ENCODE measurements around the gene GPN1.
"Not testable (repeated sequence)": the region's sequence is repeated elsewhere in the genome, so short reads cannot be mapped to it uniquely, and the experiment has no call there.

The GPN1 gene

DNA sequence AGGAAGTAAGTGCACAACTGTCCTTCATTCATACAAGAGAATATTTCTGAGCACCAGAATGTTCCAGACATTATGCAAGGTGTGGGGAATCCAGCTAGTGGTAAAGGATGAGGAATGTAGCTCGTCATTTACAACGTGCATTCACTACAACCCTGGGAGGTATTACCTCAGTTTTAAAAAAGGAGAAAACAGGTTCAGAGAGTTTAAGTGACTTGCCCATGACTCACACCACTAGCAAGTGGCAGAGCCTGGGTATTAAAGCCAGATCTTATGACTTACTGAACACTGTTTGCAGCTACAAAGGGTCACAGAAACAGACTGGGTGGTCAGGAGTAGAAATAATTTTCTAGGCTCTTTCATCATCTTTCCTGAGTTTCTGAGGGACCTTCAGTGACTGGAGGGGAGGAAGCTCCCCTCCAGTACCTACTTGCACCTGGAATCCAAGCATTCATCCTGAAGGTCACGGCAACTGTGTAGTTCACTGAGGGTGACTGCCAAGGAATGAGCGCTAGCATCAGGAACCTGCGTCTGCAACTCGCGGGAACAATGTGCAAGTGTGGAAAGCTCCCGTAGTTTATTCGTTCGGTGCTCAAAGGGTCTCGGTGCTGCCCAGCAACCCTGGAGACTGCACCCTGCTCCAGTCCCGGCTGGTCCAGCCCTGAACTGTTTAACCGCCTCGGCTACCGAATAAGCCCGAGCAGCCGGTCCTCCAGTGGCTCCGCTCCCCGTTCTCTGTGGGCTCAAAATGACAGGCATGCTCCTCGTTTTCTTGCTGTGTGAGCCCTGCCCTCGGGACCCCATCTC is 685 bp upstream of the GPN1 start:
- DNase-seq (ENCODE audit: low read depth): no peak

DNA sequence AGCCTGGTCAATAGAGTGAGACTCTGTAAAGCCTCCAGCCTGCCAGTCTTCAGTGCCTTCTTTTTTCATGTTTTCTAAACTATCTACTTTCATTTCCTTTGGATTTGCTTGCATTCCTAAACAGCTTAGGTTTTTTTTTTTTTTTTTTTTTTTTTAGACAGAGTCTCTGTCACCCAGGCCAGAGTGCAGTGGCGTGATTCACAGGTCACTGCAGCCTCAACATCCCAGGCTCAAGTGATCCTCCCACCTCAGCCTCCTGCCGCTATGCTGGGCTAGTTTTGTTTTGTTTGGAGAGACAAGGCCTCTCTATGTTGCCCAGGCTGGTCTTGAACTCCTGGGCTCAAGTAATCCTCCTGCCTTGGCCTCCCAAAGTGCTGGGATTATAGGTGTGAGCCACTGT is 1.4 kb downstream of the GPN1 start:
- DNase-seq (ENCODE audit: low read depth): not testable (repeated sequence)

DNA sequence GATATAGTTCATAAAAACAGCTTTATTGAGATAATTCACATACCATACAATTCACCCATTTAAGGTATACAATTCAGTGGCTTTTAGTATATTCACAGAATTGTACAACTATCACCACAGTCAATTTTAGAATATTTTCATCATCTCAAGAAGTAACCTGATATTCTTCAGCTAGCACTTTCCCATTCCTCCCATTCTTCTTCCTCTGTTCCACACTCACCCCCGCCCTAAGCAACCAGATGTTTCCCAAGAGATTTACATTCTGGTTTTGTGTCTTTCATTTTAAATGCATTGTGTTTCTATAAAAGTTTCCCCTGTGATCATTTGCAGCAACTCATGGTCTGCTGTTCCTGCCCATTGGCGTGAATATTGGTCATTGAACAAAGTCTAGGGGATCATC is 5.4 kb downstream of the GPN1 start:
- no peak for DNase-seq (ENCODE audit: low read depth)

DNA sequence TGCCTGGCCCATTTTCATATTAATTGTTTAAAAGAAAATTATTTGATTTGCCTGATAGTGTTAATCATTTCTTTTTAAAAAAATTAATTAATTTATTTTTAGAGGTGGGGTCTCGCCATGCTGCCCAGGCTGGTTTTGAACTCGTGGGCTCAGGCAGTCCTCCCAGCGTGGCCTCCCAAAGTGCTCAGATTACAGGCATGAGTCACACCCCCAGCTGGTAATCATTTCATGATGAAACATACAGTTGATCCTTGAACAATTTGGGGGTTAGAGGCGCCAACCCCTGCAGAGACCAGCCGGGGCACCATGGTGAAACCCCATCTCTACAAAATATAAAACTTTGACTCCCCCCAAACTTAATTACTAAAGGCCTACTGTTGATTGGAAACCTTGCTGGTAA is 7.9 kb downstream of the GPN1 start:
- DNase-seq (ENCODE audit: low read depth): no peak

DNA sequence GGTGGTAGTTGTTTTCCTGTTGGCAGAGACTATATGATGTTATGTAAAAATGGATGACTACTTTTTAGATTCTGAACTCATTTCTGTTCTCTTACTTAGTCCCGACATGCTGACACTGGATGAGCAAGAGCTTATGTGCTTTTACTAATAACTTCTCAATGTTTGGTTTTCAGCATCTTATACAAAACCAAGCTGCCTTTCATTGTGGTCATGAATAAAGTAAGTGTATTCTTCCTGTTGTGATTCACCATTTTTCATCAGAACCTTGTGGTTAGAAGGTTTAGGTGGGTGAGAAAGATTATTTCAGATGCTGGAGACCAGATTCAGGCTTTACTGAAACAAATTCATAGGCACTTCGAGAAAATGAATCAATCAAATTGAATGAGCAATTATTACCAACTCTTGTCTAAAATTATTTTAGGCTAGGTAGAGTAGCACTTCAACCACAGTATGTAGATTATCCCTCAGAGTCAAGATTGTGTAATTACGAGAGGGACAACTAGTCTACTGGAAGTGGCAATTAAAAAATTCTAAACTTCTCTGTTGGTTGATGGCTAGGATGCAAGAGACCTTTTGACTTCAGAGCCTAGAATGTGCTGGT is 9.3 kb downstream of the GPN1 start:
- DNase-seq (ENCODE audit: low read depth): no peak

DNA sequence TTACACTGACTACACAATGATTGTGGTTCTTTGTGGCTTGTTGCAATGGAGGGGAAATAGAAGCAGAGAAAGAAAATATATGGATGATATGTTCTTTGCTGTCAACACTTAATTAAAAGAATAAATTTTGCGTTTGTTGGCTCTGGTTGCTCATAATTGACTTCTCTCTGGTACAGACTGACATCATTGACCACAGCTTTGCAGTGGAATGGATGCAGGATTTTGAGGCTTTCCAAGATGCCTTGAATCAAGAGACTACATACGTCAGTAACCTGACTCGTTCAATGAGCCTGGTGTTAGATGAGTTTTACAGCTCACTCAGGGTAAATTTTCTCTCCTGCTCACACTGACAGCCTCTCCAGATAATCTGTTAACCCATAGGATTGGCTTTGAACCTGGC is 9.9 kb downstream of the GPN1 start:
- DNase-seq (ENCODE audit: low read depth): no peak

DNA sequence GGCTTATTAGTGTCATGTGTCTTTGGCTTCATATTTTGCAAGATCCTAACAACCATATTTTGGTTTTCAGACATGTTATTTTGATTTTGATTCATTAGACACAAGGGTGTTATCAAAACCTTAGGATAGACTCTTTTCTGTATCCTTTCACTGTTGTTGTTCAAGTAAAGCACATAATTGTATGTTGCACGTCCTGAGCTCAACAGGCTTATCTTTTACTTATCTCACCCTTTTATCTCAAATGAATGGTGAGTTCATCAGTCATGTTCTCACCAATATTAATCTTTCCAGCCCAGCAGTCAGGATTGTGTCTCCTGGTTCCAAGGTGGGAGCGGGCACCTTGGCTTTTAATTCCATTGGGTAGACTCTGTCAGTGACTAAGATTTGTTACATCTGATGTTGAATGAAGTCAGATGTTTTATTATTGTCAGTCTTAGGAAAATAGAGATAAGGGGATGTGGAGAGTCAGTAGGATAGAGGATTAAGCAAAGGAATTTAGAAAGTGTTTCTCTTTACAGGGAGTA is 11.9 kb downstream of the GPN1 start:
- DNase-seq (ENCODE audit: low read depth): no peak

DNA sequence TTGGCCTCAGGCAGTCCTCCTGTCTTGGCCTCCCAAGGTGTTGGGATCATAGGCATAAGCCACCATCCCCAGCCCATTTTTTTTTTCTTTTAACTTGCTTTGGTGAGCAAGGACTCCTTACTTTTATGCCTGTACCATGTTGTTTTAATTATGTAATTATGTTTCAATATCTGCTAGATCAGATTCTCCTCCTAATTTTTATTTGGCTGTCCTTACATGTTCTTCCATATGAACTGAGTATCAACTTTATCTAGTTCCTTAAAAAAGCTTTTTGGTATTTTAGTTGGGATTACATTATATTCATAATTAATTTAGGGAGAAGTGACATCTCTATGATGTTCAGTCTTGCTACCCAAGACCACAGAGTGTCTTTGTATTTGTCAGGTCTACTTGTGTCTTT is 16.3 kb downstream of the GPN1 start:
- no peak for DNase-seq (ENCODE audit: low read depth)

DNA sequence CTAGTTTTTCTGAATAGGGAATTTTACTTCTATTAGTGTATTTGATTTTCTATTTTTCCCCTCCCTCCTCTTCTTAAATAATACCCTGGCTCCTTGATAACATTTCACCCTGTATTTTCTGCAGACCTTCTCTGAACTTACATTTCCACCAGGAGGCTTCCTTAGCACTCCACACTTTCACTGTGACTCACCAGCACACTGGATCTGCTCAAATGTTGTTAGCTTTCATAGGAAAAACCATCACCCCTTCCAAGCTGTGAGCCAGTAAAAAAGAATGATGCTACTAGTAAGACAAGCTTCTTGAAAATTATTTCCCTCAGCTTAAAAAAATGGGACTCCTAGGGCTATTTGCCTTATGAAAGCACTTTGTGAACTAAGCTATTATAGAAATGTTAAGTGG is 18.4 kb downstream of the GPN1 start:
- DNase-seq (ENCODE audit: low read depth): no peak

DNA sequence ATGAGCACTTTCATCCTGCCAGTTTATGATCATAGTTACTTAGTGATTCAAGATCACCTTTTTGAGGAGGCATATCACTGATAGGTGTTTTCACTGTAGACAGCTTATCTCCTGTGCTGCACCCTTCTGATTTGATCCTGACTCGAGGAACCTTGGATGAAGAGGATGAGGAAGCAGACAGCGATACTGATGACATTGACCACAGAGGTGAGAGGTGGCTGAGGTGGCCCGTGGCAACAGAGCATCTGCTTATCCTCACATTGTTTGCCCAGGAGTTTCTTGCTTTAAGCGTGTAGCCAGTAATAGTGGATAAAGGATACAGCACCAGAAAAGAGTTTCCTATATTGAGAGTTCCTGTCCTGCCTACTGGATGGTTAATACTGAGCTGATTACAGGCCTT is 18.9 kb downstream of the GPN1 start:
- no peak for DNase-seq (ENCODE audit: low read depth)

DNA sequence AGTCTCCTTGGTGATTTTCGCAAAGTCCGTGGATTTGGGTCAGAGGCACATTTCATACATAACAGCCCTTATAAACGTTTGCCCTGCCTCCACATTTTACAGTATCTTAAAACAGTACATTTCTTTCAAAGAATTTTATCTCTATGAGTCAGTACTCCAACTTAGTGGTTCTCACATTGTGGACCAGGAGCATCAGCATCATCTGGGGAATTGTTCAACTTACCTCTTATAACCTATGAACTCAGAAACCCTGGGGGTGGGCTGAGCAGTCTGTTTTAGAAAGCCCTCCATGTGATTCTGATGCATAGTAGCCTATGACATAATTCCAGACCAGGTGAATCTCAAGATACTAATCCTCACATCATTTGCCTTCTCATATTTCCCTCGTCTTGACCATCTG is 22.2 kb downstream of the GPN1 start:
- DNase-seq (ENCODE audit: low read depth): no peak

DNA sequence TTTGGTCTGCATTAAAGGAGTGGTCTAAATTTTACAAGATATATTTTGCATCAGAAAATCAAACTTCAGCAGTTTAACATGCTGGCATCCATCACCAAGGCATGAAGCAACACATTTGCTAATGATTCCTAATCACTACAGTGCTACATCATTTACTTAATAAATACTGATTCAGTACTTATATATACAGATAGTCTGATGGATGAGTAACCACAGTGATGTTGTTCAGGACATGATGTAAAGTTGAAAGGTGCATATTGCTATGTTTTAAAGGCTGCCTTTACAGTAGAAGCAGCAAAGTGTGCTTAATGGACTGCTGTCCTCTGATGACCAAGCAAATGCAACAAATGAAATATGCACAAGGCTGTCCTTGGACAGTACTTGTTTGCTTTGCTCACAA is 23.5 kb downstream of the GPN1 start:
- no peak for DNase-seq (ENCODE audit: low read depth)

DNA sequence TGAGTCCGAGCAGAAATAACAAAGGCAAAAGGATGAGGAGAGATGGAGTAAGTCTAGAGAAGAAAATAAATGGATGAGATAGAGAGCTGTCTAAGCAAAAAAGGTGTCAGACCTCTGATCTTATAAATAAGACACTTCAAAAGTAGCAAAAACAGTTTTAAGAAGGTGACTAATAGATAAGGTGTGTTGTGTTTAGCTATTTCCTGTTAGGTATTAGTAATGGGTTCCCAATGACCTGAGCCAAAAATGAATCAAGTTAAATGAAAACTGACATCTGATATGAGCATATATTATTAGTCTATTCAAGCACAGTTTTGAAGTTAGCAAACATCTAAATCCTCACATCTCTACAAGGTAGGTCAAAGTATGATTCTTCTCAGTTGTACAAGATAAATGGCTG is 23.9 kb downstream of the GPN1 start:
- DNase-seq (ENCODE audit: low read depth): no peak

DNA sequence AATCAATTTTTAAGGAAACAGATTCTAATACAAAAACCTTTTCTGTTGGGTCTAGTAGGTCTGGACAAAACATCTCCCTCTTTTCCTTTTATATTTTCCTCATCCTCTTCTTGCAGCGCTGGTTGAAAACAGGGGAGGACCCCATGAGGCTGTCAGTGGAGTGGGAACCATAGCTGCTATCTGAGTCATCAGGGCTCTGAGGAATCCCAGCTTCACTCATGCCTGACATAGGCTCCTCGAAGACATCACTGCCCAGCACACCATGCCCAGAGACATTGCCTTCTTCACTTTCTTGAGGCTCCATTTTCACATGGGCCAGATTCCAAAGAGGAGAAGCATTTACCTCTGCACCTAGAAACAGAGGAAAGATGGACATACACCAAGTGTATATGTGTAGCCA is 24.5 kb downstream of the GPN1 start:
- no peak for DNase-seq (ENCODE audit: low read depth)

DNA sequence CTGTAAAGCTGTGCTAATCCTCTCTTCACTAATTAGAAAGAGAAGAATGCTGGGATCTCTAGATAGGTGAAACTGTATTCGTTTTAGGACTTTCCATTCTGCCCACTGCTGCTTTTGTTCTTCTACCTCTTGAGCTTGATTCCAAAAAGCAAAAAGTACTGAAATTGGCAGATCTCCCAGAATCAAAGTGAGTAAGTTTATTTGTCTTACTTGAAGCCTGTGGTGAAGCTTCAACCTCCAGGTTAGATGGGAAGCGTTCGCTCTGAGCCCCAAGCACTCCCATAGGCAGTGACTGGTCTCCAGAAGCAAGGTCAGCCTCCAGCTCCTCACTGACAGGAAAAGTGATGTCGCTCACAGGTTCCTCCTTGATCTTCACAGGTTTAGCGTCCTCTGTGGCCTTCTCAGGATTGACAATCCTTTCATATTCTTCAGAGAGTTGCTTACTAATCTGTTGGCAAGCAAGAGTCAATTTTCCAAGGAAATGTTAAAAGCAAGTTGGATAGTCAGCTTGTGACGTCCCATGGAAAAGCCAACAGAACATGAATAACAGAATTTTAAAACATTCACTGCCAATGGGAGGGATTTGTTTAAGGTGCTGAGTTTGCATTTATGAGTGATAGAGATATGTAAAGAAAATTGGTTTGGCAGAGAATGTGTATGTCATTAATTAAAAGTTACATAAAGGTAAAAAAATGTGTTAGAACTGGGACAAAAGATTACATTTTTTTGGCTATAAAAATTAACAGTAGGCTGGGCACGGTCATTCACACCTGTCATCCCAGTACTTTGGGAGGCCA is 26.5 kb downstream of the GPN1 start:
- DNase-seq (ENCODE audit: low read depth): no peak

DNA sequence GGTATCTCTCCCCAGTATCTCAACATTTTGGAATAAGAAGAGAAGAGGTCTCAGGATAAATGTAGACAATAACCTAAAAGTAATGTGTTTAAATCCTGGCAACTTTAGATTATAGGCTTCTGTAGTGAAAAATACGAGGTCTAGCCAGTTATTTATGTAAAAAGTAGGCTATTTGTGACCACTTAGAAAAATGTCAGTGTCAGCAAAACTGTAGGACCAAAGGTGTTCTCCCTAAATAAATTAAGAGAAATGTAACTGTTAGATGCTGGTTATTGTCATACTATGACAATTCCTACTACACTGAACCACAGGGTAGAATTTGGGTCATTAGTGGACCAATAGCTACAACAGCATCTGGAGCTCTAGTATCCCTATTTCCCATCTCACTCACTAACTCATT is 32.5 kb downstream of the GPN1 start:
- no peak for DNase-seq (ENCODE audit: low read depth)

DNA sequence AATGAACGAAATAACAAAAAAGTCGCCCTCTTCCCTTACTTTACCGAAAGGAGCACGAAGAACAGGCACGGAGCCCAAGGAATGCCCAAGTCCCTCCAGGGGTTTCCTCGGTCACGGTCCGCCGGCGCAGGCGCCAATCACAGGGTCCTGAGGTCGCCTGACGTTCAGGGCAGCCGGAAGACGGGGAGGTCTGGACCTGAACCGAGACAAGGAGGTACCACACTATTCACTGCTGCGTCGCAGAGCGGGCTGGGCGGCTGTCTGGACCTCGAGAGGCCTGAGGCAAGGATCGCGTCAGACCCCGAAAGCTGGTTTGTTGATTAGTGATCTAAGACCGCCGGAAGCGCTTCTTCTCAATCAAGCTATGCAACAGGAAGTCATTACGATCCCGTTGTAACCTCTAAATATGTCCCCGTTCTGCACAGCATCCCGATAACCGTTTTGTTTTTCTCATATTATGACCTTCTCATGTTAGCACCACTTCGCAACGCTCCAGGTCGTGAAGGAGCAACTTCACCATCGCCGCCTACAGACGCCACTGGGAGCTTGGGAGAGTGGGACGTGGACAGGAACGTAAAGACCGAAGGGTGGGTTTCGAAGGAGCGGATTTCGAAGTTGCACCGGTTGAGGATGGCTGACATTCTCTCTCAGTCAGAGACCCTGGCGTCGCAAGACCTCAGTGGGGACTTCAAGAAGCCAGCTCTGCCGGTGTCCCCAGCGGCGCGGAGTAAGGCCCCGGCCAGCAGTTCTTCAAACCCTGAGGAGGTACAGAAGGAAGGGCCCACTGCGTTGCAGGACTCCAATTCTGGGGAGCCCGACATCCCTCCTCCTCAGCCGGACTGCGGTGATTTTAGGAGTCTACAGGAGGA is 34.7 kb downstream of the GPN1 start, which contains the start of the genes SLC4A1AP and SUPT7L:
Gene SLC4A1AP (plus strand): TSS at position 605 of the 869 bp plus-strand sequence. CDS start 26 bp downstream, at position 631.
Gene SUPT7L (minus strand): TSS at position 330 of the 869 bp plus-strand sequence. CDS start 1,422 bp downstream, outside the sequence.
- DNase-seq (ENCODE audit: low read depth): peak; percentile 58

DNA sequence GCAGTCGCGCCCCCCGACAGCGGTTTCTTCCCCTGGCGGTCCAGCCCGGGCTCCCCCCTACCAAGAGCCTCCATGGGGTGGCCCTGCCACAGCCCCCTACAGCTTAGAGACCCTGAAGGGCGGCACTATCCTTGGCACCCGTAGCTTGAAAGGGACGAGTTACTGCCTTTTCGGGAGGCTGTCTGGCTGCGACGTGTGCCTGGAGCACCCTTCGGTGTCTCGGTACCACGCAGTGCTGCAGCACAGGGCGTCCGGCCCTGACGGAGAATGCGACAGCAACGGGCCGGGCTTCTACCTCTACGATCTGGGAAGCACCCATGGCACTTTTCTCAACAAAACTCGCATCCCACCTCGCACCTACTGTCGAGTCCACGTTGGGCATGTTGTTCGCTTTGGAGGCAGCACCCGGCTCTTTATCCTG is 35.3 kb downstream of the GPN1 start:
- DNase-seq (ENCODE audit: low read depth): no peak

DNA sequence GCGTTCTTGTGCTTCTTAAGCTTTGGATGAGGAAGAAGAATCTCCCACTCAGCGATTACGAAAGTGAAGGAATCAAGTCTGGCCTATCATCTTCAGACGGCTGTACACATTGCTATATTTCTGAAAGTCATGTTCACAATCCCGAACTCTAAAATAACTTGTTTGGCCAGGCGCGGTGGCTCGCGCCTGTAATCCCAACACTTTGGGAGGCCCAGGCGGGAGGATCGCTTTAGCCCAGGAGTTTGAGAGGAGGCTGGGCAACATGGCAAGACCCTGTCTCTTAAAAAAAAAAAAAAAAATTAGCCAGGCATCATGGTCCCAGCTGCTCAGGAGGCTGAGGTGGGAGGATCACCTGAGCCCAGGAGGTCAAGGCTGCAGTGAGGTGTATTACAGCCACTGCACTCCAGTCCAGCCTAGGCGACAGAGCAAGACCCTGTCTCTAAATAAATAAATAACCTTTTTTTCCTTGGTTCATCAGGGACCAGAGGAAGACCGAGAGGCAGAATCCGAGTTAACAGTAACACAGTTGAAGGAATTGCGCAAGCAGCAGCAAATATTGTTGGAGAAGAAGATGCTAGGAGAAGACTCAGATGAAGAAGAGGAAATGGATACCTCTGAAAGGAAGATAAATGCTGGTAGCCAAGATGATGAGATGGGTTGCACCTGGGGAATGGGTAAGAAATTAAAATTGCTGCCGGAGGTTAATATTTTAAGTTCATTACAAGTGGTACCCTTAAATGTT is 35.9 kb downstream of the GPN1 start:
- DNase-seq (ENCODE audit: low read depth): no peak

DNA sequence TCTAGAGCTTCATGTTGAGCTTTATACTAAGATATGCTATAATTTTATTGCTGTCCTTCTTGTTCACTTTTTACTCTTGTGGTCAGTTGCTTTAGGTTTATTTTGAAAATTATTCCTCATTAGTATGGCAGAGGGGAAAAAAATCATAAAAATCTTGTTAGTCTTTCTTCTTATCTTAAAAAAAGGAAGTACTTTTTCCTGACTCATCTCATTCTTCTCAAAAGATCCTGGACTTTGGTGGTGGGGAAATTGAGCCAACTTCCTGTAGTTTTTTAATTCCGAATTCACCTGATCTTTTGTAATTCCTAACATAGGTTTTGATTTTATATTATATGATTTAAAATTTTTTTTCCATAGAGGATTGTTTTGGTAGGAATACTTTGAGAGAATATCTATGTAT is 38.6 kb downstream of the GPN1 start:
- DNase-seq (ENCODE audit: low read depth): no peak

DNA sequence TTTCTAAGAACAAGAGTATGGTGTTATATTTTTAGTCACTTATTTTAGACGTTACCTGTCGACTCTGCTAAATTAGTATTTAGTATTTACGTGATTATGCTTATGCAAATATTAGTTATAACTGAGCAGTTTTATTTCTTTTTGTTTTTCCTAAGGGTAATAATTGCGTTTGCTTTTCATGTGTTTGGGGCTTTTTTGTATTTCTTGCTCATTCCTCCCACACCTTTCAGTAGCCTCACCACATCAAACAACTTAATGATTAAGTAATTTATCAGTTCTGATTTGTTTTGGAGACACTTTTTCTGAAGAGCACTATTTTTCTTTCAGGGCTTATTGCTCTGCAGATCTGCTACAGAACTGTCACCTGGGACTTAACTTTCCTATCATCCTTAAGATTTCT is 42.4 kb downstream of the GPN1 start:
- DNase-seq (ENCODE audit: low read depth): no peak
